ENCODE data around the gene CD34.
A peak's percentile ranks its signal among the peaks of the same experiment; 100 is the strongest.

Gene CD34

DNA sequence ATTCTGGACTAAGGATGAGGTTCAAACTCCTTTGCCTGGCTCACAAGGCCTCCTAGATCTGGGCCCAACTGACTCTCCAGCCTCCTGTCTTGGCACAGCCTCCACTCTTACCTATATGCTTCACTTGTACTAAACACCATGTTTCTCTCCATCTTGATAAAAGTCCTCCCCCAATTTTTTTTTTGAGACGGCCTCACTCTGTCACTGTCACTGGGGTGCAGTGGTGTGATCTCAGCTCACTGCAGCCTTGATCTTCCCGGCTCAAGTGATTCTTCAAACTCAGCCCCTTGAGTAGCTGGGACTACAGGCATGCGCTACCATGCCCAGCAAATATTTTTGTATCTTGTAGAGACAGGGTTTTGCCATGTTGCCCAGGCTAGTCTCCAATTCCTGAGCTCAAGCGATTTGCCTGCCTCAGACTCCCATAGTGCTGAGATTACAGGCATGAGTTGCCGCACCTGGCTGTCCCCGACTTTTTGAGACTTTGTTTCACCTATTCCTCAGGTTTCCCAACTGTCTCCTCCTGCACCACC lies 39.7 kb downstream of the CD34 start:
- no peak overlapping the region for H3K4me3 ChIP-seq (replicated peaks; ENCODE audit: low read depth, low read length)
- no peak for DNase-seq (ENCODE audit: extremely low read depth, low read depth)
- TF ChIP-seq, protein P1, sequence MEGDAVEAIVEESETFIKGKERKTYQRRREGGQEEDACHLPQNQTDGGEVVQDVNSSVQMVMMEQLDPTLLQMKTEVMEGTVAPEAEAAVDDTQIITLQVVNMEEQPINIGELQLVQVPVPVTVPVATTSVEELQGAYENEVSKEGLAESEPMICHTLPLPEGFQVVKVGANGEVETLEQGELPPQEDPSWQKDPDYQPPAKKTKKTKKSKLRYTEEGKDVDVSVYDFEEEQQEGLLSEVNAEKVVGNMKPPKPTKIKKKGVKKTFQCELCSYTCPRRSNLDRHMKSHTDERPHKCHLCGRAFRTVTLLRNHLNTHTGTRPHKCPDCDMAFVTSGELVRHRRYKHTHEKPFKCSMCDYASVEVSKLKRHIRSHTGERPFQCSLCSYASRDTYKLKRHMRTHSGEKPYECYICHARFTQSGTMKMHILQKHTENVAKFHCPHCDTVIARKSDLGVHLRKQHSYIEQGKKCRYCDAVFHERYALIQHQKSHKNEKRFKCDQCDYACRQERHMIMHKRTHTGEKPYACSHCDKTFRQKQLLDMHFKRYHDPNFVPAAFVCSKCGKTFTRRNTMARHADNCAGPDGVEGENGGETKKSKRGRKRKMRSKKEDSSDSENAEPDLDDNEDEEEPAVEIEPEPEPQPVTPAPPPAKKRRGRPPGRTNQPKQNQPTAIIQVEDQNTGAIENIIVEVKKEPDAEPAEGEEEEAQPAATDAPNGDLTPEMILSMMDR (IDR thresholded peaks at IDR 0.05; ENCODE audit: low read depth, low read length, missing control alignments) = no peak

GRCh38 chr1:207870306-207871031 lies 40.5 kb downstream of the CD34 start:
- no peak for DNase-seq (ENCODE audit: extremely low read depth, low read depth)
- TF ChIP-seq, protein P1 (IDR thresholded peaks at IDR 0.05; ENCODE audit: low read depth, low read length, missing control alignments) = no peak
- H3K4me3 ChIP-seq (replicated peaks; ENCODE audit: low read depth, low read length) = no peak overlapping the region

- no peak overlapping the region for H3K4me3 ChIP-seq (replicated peaks; ENCODE audit: low read depth, low read length)
- TF ChIP-seq, protein P1 (IDR thresholded peaks at IDR 0.05; ENCODE audit: low read depth, low read length, missing control alignments) = no peak
- no peak for DNase-seq (ENCODE audit: extremely low read depth, low read depth)
These were observed 41.1 kb downstream of the CD34 start for GRCh38 chr1:207869859-207870258.

- no peak for DNase-seq (ENCODE audit: extremely low read depth, low read depth)
- peak overlapping the region; percentile 72 for H3K4me3 ChIP-seq (replicated peaks; ENCODE audit: low read depth, low read length)
- TF ChIP-seq, protein P1 (IDR thresholded peaks at IDR 0.05; ENCODE audit: low read depth, low read length, missing control alignments) = peak; percentile 57
These were observed 41.9 kb downstream of the CD34 start for GRCh38 chr1:207868774-207869721.

DNA sequence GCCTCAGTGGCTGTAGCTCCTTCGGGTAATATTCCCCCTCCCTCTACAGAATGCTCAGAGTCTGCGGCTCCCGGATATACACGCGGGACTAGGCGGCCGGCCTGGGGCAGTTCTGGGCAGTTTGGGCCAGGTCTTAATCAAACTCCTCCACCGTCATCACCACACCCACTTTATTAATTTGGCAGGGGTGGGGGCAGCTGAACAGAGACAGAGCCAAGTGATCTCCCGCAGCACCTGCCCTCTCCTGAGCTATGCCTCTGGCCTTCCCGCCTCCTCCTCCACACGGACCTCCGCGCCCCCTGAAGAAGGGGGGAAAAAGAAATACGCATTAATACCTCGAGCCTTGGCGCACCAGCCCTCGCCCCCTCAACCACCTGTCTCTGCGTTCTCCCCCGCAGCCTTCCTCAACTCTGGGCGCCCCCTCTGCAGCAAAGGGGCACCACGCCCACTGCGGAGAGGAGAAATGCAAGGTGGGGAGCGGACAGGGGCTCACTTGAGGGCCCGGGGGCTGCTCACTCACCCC lies 42.6 kb downstream of the CD34 start:
- peak overlapping the region; percentile 72 for H3K4me3 ChIP-seq (replicated peaks; ENCODE audit: low read depth, low read length)
- TF ChIP-seq, protein P1 (IDR thresholded peaks at IDR 0.05; ENCODE audit: low read depth, low read length, missing control alignments) = no peak
- no peak for DNase-seq (ENCODE audit: extremely low read depth, low read depth)

Measured in HFF-Myc (cell line).